ENCODE measurements around the gene ARAP1. TPM values are rescaled to one million over a fixed set of nuclear protein-coding genes. Genes with fewer than 3 reads are reported as not detected.
A peak's percentile ranks its signal among the peaks of the same experiment; 100 is the strongest.

The ARAP1 gene
- total RNA-seq, 2 donors from 2014 or later: 74.4 to 88.3 TPM

DNA sequence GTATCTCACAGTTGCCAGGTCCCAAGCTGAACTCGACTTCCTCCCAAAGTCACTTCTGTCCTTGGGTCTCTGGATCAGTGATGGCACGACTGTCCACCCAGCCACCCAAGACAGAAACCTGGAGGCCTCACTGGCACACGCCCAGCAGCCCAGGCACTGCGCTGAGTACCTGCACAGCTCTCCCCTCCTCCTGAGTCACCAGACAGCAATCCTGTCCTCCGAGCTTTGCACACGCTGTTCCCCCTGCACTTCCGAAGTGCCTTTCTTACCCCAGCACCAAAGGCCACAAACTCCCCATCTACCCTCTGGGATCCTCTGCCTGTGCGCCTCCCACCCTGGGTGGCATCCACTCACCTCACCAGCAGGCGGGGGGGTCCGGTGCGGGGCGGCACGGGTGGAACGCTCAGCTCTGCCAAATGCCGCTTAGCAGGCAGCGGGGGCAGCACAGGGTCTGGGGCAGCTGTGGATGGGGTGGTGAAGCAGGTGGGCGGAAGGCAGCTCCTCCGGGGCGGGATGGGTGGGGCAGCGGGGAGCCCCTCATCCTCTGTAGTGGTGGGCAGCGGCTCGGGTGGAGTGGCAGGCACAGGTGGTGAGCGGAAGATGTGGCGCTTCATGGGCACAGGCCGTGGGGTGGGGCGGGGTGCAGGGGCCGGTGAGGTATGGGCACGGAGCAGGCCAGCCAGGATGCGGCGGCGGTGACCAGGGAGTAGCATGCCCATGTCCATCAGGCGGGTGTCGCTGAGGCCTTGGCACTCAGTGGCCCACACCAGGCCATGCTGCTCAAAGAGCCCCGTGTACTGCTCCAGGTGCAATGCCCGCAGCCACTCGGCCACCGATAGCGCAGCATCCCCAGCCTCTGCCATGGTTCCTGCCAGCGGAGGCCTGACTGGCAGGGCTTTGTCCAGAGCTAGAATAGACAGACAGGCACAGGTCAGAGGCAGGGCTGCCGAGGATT is 25.7 kb downstream of the ARAP1 start:
- no peak overlapping the region for H3K9ac ChIP-seq (ENCODE audit: extremely low read depth, low read length, poor library complexity, severe bottlenecking)
- Mint-ChIP-seq H3K4me3 (no peak overlapping the region), H3K27ac (peak overlapping the region; percentile 10)

DNA sequence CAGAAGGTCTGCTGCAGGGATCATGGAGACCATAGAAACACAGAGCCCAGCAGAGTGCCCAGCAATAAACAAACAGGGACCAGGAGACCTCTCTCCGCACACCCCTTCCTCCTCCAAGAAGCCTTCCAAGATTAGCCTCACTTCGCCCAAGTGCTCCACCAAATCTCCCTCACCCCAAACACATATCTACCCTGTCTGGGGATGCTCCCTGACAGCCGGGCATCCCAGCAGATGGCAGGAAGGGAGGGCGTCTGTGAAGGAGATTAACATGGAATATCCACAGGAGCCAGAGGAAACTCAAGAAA is 26.5 kb downstream of the ARAP1 start:
- Histone ChIP-seq H3K36me3 (ENCODE audit: control insufficient read depth, insufficient read depth, low read length) (peaks cover 9% of the 10 kb centered on the region), H3K27me3 (ENCODE audit: control insufficient read depth, insufficient read depth, low read length, poor library complexity, severe bottlenecking) (no peaks in the 10 kb centered on the region), H3K27ac (ENCODE audit: low read depth, low read length) (no peak overlapping the region), H3K4me3 (ENCODE audit: low read length) (no peak overlapping the region), H3K9ac (ENCODE audit: extremely low read depth, low read length, poor library complexity, severe bottlenecking) (no peak overlapping the region), H3K4me1 (ENCODE audit: control insufficient read depth, insufficient read depth, low read length) (peaks cover 6% of the 10 kb centered on the region), H3K9me3 (ENCODE audit: control insufficient read depth, low read length) (no peaks in the 10 kb centered on the region)
- Mint-ChIP-seq H3K4me1 (peaks cover 30% of the 10 kb centered on the region), H3K4me3 (no peak overlapping the region), H3K9me3 (no peaks in the 10 kb centered on the region), H3K36me3 (ENCODE audit: low read depth) (peaks cover 20% of the 10 kb centered on the region), H3K27ac (peak overlapping the region; percentile 57), H3K27me3 (ENCODE audit: insufficient read depth) (no peaks in the 10 kb centered on the region)
- no peak for DNase-seq
- TF ChIP-seq, protein P1, sequence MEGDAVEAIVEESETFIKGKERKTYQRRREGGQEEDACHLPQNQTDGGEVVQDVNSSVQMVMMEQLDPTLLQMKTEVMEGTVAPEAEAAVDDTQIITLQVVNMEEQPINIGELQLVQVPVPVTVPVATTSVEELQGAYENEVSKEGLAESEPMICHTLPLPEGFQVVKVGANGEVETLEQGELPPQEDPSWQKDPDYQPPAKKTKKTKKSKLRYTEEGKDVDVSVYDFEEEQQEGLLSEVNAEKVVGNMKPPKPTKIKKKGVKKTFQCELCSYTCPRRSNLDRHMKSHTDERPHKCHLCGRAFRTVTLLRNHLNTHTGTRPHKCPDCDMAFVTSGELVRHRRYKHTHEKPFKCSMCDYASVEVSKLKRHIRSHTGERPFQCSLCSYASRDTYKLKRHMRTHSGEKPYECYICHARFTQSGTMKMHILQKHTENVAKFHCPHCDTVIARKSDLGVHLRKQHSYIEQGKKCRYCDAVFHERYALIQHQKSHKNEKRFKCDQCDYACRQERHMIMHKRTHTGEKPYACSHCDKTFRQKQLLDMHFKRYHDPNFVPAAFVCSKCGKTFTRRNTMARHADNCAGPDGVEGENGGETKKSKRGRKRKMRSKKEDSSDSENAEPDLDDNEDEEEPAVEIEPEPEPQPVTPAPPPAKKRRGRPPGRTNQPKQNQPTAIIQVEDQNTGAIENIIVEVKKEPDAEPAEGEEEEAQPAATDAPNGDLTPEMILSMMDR (conservative IDR thresholded peaks at IDR 0.05): no peak
- WGBS, 2 experiments (ENCODE audit: insufficient coverage in 1 of 2, insufficient read length in 1 of 2): 84% methylated on average over 4 of the region's 4 CpGs; no CpG with 5 or more reads in 1 of the 2 experiments

More for the DNA sequence above, 25.7 kb downstream of the ARAP1 start:
- no peaks in the 10 kb centered on the region for H3K27me3 ChIP-seq (ENCODE audit: control insufficient read depth, insufficient read depth, low read length, poor library complexity, severe bottlenecking)
- peaks cover 12% of the 10 kb centered on the region for H3K36me3 ChIP-seq (ENCODE audit: control insufficient read depth, insufficient read depth, low read length)
- Mint-ChIP-seq H3K36me3 (ENCODE audit: low read depth) (peaks cover 29% of the 10 kb centered on the region), H3K9me3 (peaks cover 2% of the 10 kb centered on the region), H3K27me3 (ENCODE audit: insufficient read depth) (no peaks in the 10 kb centered on the region), H3K4me1 (peaks cover 22% of the 10 kb centered on the region)
- no peak overlapping the region for H3K27ac ChIP-seq (ENCODE audit: low read depth, low read length)
- H3K4me1 ChIP-seq (ENCODE audit: control insufficient read depth, insufficient read depth, low read length): peaks cover 4% of the 10 kb centered on the region
- TF ChIP-seq, protein P1 (conservative IDR thresholded peaks at IDR 0.05): no peak
- DNase-seq: no peak
- H3K9me3 ChIP-seq (ENCODE audit: control insufficient read depth, low read length): peaks cover 4% of the 10 kb centered on the region
- no peak overlapping the region for H3K4me3 ChIP-seq (ENCODE audit: low read length)
- WGBS, 2 experiments (ENCODE audit: insufficient coverage in 1 of 2, insufficient read length in 1 of 2): 92 to 93% methylated on average over 21 to 40 of the region's 40 CpGs

DNA sequence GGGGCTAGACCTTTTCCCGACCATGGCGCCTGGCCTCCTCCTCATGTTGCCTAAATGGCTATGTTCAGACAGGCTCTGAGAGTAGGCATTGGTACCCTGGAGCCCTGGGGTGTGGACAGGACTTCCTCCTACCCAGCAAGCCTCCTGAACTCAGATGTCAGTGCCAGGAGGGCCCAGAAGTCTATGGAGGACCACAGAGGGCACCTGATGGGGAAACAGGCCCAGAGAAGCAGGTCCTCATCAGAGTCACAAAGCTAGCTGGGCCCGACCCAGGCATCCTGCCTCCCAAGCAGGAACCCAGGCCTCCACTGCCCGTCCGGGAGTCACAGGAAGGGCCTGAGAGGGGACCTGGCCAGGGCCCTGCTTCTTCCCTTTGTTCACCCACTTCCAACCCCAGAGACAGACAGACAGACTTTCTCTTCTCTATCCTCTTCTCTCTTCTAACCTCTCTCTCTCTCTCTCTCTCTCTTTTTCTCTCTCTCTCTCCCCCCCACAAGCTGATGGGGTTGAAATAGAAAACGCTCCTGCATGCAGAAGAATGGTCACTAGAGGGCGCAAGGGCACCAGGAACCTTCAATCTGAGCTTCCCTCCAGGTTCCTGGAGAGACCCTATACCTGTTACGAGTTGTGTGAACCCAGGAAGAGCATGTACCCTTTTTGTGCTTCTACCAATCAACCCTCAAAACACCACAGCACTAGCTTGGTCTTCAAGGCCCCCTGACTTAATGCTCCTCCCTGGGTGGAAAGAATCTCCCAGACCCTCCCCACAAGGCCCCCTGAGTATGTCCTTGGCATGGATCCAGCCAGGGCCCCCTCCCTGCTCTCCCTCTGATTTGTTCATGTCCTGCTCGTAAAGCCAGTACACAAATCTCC is 27.1 kb downstream of the ARAP1 start:
- H3K36me3 ChIP-seq (ENCODE audit: control insufficient read depth, insufficient read depth, low read length): peaks cover 9% of the 10 kb centered on the region
- H3K4me3 ChIP-seq (ENCODE audit: low read length): no peak overlapping the region
- Mint-ChIP-seq H3K27me3 (ENCODE audit: insufficient read depth) (no peaks in the 10 kb centered on the region), H3K4me3 (no peak overlapping the region), H3K36me3 (ENCODE audit: low read depth) (peaks cover 14% of the 10 kb centered on the region), H3K4me1 (peaks cover 32% of the 10 kb centered on the region), H3K27ac (peak overlapping the region; percentile 57), H3K9me3 (no peaks in the 10 kb centered on the region)
- H3K9ac ChIP-seq (ENCODE audit: extremely low read depth, low read length, poor library complexity, severe bottlenecking): no peak overlapping the region
- peak; percentile 91 for DNase-seq
- no peaks in the 10 kb centered on the region for H3K27me3 ChIP-seq (ENCODE audit: control insufficient read depth, insufficient read depth, low read length, poor library complexity, severe bottlenecking)
- H3K27ac ChIP-seq (ENCODE audit: low read depth, low read length): no peak overlapping the region
- 65 to 83% methylated on average over 6 to 9 of the region's 9 CpGs for WGBS, 2 experiments (ENCODE audit: insufficient coverage in 1 of 2, insufficient read length in 1 of 2)
- no peaks in the 10 kb centered on the region for H3K9me3 ChIP-seq (ENCODE audit: control insufficient read depth, low read length)
- TF ChIP-seq, protein P1 (conservative IDR thresholded peaks at IDR 0.05): peak; percentile 94
- H3K4me1 ChIP-seq (ENCODE audit: control insufficient read depth, insufficient read depth, low read length): peaks cover 6% of the 10 kb centered on the region

Data from endodermal cell (in vitro differentiated cells).